ENCODE measurements around the gene UBIAD1. TPM values are rescaled to one million over a fixed set of nuclear protein-coding genes. Genes with fewer than 3 reads are reported as not detected.

UBIAD1 gene
- total RNA-seq, 1 donor from 2014 or later = 22.7 TPM

DNA sequence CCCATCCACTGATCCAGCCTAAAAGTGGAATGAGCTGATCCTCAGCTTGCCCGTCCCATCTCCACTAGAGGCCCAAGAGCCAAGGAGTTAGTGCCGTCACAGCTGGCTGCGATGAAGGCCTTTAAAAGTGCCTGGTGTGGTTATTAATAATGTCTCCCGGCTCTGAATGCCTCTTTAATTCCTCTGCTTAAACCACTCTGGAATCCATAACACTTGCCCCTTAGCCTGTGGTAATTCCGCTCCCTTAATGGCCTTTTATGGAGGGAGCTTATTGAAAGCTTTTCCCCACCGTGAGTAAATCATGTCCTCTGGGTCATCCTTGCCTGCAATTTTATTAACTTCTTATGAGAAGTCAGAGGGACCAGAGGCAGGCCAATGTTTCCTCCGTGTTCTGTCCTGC, 55.4 kb downstream of the UBIAD1 start:
- TF ChIP-seq, protein P1, sequence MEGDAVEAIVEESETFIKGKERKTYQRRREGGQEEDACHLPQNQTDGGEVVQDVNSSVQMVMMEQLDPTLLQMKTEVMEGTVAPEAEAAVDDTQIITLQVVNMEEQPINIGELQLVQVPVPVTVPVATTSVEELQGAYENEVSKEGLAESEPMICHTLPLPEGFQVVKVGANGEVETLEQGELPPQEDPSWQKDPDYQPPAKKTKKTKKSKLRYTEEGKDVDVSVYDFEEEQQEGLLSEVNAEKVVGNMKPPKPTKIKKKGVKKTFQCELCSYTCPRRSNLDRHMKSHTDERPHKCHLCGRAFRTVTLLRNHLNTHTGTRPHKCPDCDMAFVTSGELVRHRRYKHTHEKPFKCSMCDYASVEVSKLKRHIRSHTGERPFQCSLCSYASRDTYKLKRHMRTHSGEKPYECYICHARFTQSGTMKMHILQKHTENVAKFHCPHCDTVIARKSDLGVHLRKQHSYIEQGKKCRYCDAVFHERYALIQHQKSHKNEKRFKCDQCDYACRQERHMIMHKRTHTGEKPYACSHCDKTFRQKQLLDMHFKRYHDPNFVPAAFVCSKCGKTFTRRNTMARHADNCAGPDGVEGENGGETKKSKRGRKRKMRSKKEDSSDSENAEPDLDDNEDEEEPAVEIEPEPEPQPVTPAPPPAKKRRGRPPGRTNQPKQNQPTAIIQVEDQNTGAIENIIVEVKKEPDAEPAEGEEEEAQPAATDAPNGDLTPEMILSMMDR (IDR thresholded peaks at IDR 0.05; ENCODE audit: partially characterized antibody, unreplicated experiment) = no peak
- Mint-ChIP-seq H3K4me3 (ENCODE audit: unreplicated experiment) (no peak overlapping the region), H3K36me3 (ENCODE audit: unreplicated experiment) (no peaks in the 10 kb centered on the region), H3K27ac (ENCODE audit: unreplicated experiment) (peak overlapping the region; percentile 24), H3K9me3 (ENCODE audit: unreplicated experiment) (peaks cover 7% of the 10 kb centered on the region), H3K4me1 (ENCODE audit: low read depth, unreplicated experiment) (peaks cover 26% of the 10 kb centered on the region), H3K27me3 (ENCODE audit: unreplicated experiment) (peaks cover 2% of the 10 kb centered on the region)
- no peak for DNase-seq

DNA sequence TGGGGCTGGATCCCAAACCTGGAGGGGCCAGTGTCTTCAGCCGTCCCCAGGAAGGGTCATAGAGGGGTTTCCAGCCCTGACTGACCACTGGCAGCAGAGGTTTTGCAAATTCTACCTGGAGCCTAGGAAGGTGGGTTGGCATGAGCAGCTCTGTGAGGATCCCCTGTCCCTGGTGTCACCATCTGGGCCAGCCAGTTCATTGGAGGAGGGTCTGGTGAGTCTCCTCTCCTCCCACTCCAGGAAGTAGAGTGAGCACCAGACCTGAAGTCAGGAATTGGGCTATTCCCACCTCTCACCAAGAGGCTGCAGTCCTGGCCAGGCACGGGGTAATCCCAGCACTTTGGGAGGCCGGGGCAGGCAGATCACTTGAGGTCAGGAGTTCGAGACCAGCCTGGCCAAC, 57.4 kb downstream of the UBIAD1 start:
- Mint-ChIP-seq H3K9me3 (ENCODE audit: unreplicated experiment) (peaks cover 3% of the 10 kb centered on the region), H3K4me1 (ENCODE audit: low read depth, unreplicated experiment) (peaks cover 20% of the 10 kb centered on the region), H3K27ac (ENCODE audit: unreplicated experiment) (no peak overlapping the region), H3K27me3 (ENCODE audit: unreplicated experiment) (peaks cover 2% of the 10 kb centered on the region), H3K4me3 (ENCODE audit: unreplicated experiment) (no peak overlapping the region), H3K36me3 (ENCODE audit: unreplicated experiment) (no peaks in the 10 kb centered on the region)
- TF ChIP-seq, protein P1 (IDR thresholded peaks at IDR 0.05; ENCODE audit: partially characterized antibody, unreplicated experiment) = no peak
- no peak for DNase-seq

DNA sequence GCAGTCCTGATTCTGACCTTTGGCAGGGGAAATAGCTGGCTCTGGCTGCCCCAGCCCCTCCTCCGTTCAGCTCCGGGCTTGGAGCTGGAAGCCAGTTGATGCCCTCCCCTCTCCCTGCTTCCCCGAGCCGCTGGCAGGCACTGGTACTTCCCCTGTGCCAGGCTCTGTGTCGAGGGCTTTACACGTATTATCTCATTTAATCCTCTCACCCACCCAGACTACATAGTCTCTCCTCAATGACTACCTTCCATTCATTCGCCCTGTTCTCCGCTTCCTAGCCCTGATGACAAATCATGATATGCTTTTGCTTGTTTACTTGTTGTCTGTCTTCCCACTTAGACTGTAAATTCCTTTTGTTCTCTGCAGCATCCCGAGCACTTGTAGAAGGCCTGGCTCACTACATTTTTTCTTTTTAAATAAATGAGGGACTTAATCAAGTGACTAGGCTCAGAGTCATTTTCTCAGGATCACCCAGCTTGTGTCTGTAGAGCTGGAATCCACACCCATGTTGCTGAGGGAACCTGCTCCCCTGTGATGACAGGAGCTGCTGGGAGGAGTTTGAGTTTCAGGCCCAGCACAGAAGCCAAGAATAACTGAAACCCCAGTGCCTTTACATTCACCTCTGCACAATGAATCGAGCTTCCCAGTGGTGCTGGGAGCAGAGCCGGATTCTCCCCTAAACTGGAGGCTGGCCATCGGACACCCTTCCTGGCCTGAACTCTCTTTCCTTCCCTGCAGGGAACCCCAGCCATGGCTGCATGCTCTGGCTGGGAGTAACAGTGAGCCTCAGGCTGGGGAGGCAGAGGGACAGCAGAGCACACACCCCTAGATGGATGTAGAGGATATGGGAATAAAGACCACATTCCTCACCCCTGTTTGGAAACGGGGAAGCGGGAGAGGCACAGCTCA, 58.3 kb downstream of the UBIAD1 start:
- peaks cover 22% of the 10 kb centered on the region for H3K4me1 Mint-ChIP-seq (ENCODE audit: low read depth, unreplicated experiment)
- TF ChIP-seq, protein P1 (IDR thresholded peaks at IDR 0.05; ENCODE audit: partially characterized antibody, unreplicated experiment) = no peak
- DNase-seq = no peak
- H3K27ac Mint-ChIP-seq (ENCODE audit: unreplicated experiment) = no peak overlapping the region
- H3K27me3 Mint-ChIP-seq (ENCODE audit: unreplicated experiment) = peaks cover 2% of the 10 kb centered on the region
- H3K4me3 Mint-ChIP-seq (ENCODE audit: unreplicated experiment) = no peak overlapping the region
- peaks cover 3% of the 10 kb centered on the region for H3K9me3 Mint-ChIP-seq (ENCODE audit: unreplicated experiment)
- no peaks in the 10 kb centered on the region for H3K36me3 Mint-ChIP-seq (ENCODE audit: unreplicated experiment)

DNA sequence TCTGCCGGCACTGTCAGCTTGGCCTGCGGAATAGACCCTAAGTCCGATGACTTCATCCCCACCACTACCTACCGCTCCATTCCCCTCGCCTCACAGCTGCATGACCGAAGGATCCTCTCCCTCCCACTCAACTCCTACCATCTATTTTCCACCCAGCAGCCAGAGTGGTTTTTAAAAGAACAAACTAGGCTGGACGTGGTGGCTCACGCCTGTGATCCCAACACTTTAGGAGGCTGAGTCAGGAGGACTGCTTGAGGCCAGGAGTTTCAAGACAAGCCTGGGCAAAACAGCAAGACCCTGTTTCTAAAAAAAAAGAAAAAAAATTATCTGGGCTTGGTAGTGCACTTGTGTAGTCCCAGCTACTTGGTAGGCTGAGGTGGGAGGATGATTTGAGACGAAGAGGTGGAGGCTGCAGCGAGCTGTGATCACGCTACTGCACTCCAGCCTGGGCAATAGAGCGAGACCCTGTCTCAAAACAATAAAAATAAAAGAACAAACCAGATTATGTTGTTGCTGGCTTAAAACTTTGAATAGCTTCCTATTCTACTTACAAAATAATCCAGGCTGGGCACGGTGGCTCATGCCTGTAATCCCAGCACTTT, 59.0 kb downstream of the UBIAD1 start:
- Mint-ChIP-seq H3K36me3 (ENCODE audit: unreplicated experiment) (no peaks in the 10 kb centered on the region), H3K4me1 (ENCODE audit: low read depth, unreplicated experiment) (peaks cover 22% of the 10 kb centered on the region), H3K27me3 (ENCODE audit: unreplicated experiment) (peaks cover 2% of the 10 kb centered on the region), H3K27ac (ENCODE audit: unreplicated experiment) (no peak overlapping the region), H3K9me3 (ENCODE audit: unreplicated experiment) (peaks cover 3% of the 10 kb centered on the region), H3K4me3 (ENCODE audit: unreplicated experiment) (no peak overlapping the region)
- TF ChIP-seq, protein P1 (IDR thresholded peaks at IDR 0.05; ENCODE audit: partially characterized antibody, unreplicated experiment) = no peak
- no peak for DNase-seq

DNA sequence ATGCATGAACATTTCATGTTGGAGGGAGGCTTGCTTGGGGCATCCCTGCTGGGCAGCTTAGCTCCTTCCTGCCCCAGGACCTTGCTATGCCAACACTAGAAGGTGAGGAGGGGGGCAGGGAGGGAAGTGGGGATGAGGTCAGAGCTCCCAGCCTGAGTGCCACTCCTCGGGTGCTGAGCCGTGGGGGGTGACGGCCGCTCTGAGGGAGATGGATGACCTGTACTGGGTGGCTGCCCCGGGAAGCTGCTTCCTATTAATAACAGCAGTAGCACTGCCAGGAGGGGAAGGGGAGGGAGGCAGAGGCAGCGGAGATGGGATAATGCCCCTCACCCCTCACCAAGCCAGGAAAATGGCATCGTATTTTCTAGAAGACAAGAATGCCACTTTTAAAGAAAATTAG, 60.6 kb downstream of the UBIAD1 start:
- TF ChIP-seq, protein P1 (IDR thresholded peaks at IDR 0.05; ENCODE audit: partially characterized antibody, unreplicated experiment) = no peak
- Mint-ChIP-seq H3K27me3 (ENCODE audit: unreplicated experiment) (no peaks in the 10 kb centered on the region), H3K4me1 (ENCODE audit: low read depth, unreplicated experiment) (peaks cover 23% of the 10 kb centered on the region), H3K27ac (ENCODE audit: unreplicated experiment) (no peak overlapping the region), H3K9me3 (ENCODE audit: unreplicated experiment) (peaks cover 3% of the 10 kb centered on the region), H3K36me3 (ENCODE audit: unreplicated experiment) (no peaks in the 10 kb centered on the region), H3K4me3 (ENCODE audit: unreplicated experiment) (no peak overlapping the region)
- DNase-seq = no peak

Measured in glutamatergic neuron (in vitro differentiated cells).